Measurements from ENCODE around the gene GSTM2. TPM values are rescaled to one million over a fixed set of nuclear protein-coding genes. Genes with fewer than 3 reads are reported as not detected.
A peak's percentile ranks its signal among the peaks of the same experiment; 100 is the strongest.

Gene GSTM2
- 100 to 1,000 TPM in 2 of 9 donors, 10 to 100 TPM in 7; 17.2 to 105 (median 59.5) TPM for total RNA-seq
- polyA plus RNA-seq = 100 to 1,000 TPM in 2 of 3 donors, 10 to 100 TPM in 1; 37.3 to 495 (median 360) TPM
- long read RNA-seq, donor 1, transcript GSTM2-211 (5 exons, 943 nt) = major isoform, 5 of 17 reads
- long read RNA-seq, donor 1, partial matches to known transcripts = 7 of 17 reads
- long read RNA-seq, donor 1, other reads (novel, unspliced or antisense) = 0 of 17 reads
- long read RNA-seq, donor 2, transcript GSTM2-201 (8 exons, 1,157 nt) = major isoform, 5 of 38 reads
- long read RNA-seq, donor 2, partial matches to known transcripts = 0 of 38 reads
- long read RNA-seq, donor 2, other reads (novel, unspliced or antisense) = 26 of 38 reads
- long read RNA-seq, donor 3, transcript GSTM2-201 (8 exons, 1,157 nt) = major isoform, 5 of 26 reads
- long read RNA-seq, donor 3, partial matches to known transcripts = 0 of 26 reads
- long read RNA-seq, donor 3, other reads (novel, unspliced or antisense) = 20 of 26 reads
- long read RNA-seq, donor 4, transcript GSTM2-201 (8 exons, 1,157 nt) = major isoform, 16 of 17 reads
- long read RNA-seq, donor 4, partial matches to known transcripts = 0 of 17 reads
- long read RNA-seq, donor 4, other reads (novel, unspliced or antisense) = 1 of 17 reads
- long read RNA-seq, donor 5, transcript GSTM2-201 (8 exons, 1,157 nt) = major isoform, 47 of 81 reads
- long read RNA-seq, donor 5, partial matches to known transcripts = 1 of 81 reads
- long read RNA-seq, donor 5, other reads (novel, unspliced or antisense) = 31 of 81 reads
- long read RNA-seq, donor 6, transcript GSTM2-201 (8 exons, 1,157 nt) = major isoform, 25 of 33 reads
- long read RNA-seq, donor 6, partial matches to known transcripts = 3 of 33 reads
- long read RNA-seq, donor 6, other reads (novel, unspliced or antisense) = 5 of 33 reads
- long read RNA-seq, donor 7, full-length matches to known transcripts = 12 of 12 reads
- long read RNA-seq, donor 7, partial matches to known transcripts = 0 of 12 reads
- long read RNA-seq, donor 7, other reads (novel, unspliced or antisense) = 0 of 12 reads
- long read RNA-seq, donor 8, transcript GSTM2-201 (8 exons, 1,157 nt) = major isoform, 11 of 88 reads
- long read RNA-seq, donor 8, partial matches to known transcripts = 69 of 88 reads
- long read RNA-seq, donor 8, other reads (novel, unspliced or antisense) = 5 of 88 reads
- long read RNA-seq, donor 9, transcript GSTM2-201 (8 exons, 1,157 nt) = major isoform, 6 of 11 reads
- long read RNA-seq, donor 9, partial matches to known transcripts = 0 of 11 reads
- long read RNA-seq, donor 9, other reads (novel, unspliced or antisense) = 0 of 11 reads
- long read RNA-seq, donor 10, partial matches to known transcripts = 0 of 2 reads
- long read RNA-seq, donor 10, other reads (novel, unspliced or antisense) = 0 of 2 reads

DNA sequence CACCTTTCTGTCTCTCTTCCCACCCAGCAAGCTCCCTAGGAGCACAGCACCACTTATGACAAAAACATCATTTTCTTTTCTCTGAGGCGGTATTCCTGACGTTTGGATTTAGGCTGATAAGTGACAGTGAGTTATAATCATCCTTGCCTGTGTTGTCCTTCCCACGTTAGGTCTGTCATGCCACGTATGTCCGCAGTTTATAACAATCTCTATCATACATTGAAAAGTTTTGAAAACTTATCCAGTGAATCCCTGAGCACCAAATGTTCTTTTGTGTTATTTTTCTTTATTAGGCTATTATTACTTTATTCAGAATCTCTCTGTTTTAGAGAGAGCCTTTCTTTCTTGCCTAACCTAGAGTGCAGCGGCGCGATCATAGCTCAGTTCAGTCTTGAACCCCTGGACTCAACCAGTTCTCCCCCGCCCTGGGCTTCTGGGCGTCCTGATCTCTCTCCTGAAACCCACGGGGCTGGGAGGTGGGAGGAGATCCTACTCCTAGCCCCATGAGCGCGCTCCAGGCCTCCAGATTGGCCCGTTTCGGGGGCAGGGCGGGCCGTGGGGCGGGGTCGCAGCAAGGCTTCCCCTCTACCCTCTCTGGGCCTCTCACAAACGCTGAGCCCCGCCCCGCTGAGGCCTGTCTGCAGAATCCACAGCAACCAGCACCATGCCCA, at the start of gene GSTM2:
TSS of gene GSTM2 (plus strand) at position 606 of the 671 bp plus-strand sequence. CDS start at position 665, 59 bp downstream.
- TF ChIP-seq POLR2A (IDR thresholded peaks at IDR 0.05) = peak in 1 of 2 donors; percentile 46
- TF ChIP-seq, protein P1, sequence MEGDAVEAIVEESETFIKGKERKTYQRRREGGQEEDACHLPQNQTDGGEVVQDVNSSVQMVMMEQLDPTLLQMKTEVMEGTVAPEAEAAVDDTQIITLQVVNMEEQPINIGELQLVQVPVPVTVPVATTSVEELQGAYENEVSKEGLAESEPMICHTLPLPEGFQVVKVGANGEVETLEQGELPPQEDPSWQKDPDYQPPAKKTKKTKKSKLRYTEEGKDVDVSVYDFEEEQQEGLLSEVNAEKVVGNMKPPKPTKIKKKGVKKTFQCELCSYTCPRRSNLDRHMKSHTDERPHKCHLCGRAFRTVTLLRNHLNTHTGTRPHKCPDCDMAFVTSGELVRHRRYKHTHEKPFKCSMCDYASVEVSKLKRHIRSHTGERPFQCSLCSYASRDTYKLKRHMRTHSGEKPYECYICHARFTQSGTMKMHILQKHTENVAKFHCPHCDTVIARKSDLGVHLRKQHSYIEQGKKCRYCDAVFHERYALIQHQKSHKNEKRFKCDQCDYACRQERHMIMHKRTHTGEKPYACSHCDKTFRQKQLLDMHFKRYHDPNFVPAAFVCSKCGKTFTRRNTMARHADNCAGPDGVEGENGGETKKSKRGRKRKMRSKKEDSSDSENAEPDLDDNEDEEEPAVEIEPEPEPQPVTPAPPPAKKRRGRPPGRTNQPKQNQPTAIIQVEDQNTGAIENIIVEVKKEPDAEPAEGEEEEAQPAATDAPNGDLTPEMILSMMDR (IDR thresholded peaks at IDR 0.05) = no peak
- intact Hi-C loops (cut with DNase I) = no loop called here
- peak within 1 kb of the TSS in 1 of 5 donors; percentile 51 for H3K27ac ChIP-seq

DNA sequence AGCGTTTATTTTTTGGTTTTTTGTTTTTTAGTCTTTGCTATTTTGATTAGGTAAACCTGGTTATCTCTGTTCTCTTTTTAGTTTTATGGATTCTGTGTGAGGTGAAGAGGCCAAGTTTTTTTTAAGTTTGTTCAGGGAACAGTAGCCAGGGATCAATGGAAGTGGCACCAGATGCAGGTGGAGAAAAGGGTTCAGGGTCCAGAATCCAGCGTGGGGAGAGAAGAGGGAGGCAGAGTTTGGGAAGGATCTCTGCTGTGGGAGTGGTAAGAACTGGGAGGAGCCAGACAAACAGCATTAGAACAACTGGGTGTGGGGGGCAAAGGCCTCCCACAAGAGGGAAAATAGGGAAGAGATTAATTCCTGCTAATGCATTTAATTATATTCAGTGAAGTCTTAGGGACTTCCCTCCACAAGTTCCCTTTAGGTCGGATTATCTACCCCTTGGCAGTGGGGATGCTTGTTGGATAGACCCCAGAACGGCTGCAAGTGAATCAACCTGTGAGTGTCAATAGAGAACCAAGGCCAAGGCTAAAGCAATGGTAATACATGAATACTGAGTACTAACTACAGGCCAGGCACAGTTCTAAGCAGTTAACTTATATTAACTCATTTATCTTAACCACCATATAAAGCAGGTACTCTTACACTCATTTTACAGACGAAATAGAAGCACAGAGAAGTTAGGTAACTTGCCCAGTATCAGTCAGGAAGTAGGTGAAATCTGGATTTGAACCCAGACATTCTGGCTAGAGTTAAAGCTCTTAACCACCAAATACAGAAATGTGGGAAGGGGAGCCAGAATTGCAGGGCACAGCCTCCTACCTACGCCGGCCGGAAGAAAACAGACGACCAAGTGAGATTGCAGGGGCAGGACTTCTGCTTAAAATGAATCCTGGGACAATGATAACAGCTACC, 48.9 kb upstream of the GSTM2 start:
- H3K4me3 ChIP-seq = peak overlapping the region in 2 of 4 donors; percentile 40 to 71
- TF ChIP-seq POLR2A (IDR thresholded peaks at IDR 0.05) = no peak
- TF ChIP-seq, protein P1 (IDR thresholded peaks at IDR 0.05) = no peak
- peaks cover 12 to 38% of the 10 kb centered on the region in 2 donors for H3K4me1 ChIP-seq (replicated peaks in 1 of 2)
- 27 to 32% (median 29%) methylated on average over 9 of the region's 9 CpGs for WGBS, 4 donors
- H3K27me3 ChIP-seq = no peaks in the 10 kb centered on the region
- peak overlapping the region; percentile 25 to 88 (median 62) for H3K27ac ChIP-seq
- H3K9me3 ChIP-seq (replicated peaks in 1 of 3) = no peaks in the 10 kb centered on the region
- H3K36me3 ChIP-seq (replicated peaks in 1 of 2) = no peaks in the 10 kb centered on the region
- DNase-seq = peak in 1 of 7 donors; percentile 38
- intact Hi-C loops (cut with DNase I) = no loop called here

More for the DNA sequence above, at the start of gene GSTM2:
- no peaks in the 10 kb centered on the region for H3K9me3 ChIP-seq (replicated peaks in 1 of 3)
- peak within 1 kb of the TSS in 2 of 4 donors; percentile 45 to 58 for H3K4me3 ChIP-seq
- no peaks in the 10 kb centered on the region for H3K36me3 ChIP-seq (replicated peaks in 1 of 2)
- peaks cover 0 to 8% of the 10 kb centered on the region in 2 donors for H3K4me1 ChIP-seq (replicated peaks in 1 of 2)
- WGBS, 4 donors = 7 to 12% (median 8%) methylated on average over 12 to 22 of the region's 22 CpGs
- H3K27me3 ChIP-seq = no peaks in the 10 kb centered on the region
- DNase-seq = peak; percentile 91 to 97 (median 93)

All from adrenal gland (tissue), 19 donors.